B cell (primary cell): ENCODE data around the gene IQGAP1. TPM values are rescaled to one million over a fixed set of nuclear protein-coding genes. Genes with fewer than 3 reads are reported as not detected.

Experiments used
- ATAC-seq: fragments of 200-7000 bp; cut with Tn5 transposase; one replicate; pipeline ENCODE4 v1.10.0; 2021; ENCODE audit warnings: low read depth, mild to moderate bottlenecking, moderate number of reproducible peaks, moderate library complexity
- CTCF ChIA-PET: fragments of 350-600 bp; sonication (Branson Sonifier 250); formaldehyde crosslinking; loops from one replicate; lab custom pipeline; 2021; ENCODE audit warnings: antibody characterized with exemption, inconsistent platforms; lab: Charles Lee
- POLR2A ChIA-PET: fragments of 350-600 bp; sonication (Branson Sonifier 250); formaldehyde crosslinking; loops from one replicate; lab custom pipeline; 2021; ENCODE audit warnings: antibody characterized with exemption; lab: Charles Lee
- DNase-seq: peaks from one replicate; pipeline ENCODE4 v3.0.0; 2013
- H2AFZ ChIP-seq: 2 replicates; pipeline ENCODE4 v1.6.1; 2012; ENCODE audit warnings: mild to moderate bottlenecking, low read depth, low read length; ENCODE audit not compliant: insufficient read depth, poor library complexity, severe bottlenecking
- H3K27ac ChIP-seq, 2 donors: 1 replicate in 1 of 2; 2 replicates in 1 of 2; pipeline ENCODE4 v1.5.1; 2012 to 2013; ENCODE audit warnings: low read length in 2 of 2, mild to moderate bottlenecking in 2 of 2, moderate library complexity in 1 of 2
- H3K27me3 ChIP-seq, 4 experiments: fragments of 200-600 bp in 1 of 4; sonication (generic) in 1 of 4; replicated peaks in 1 of 4; 1 replicate in 2 of 4; 2 replicates in 2 of 4; pipeline versions ENCODE4 v1.6.1 to v1.7.0; 2013 to 2016; ENCODE audit warnings: low read length in 3 of 4, mild to moderate bottlenecking in 2 of 4, mixed read lengths in 1 of 4, moderate library complexity in 1 of 4; ENCODE audit not compliant: insufficient read depth in 4 of 4, control insufficient read depth in 3 of 4; ENCODE audit errors: control extremely low read depth in 1 of 4
- H3K36me3 ChIP-seq, 2 experiments: replicated peaks in 1 of 2; 1 replicate in 1 of 2; 2 replicates in 1 of 2; pipeline versions ENCODE4 v1.6.1 to v1.7.1; 2013; ENCODE audit warnings: low read length in 1 of 2; ENCODE audit not compliant: insufficient read depth in 2 of 2, control insufficient read depth in 1 of 2; ENCODE audit errors: control extremely low read depth in 1 of 2, extremely low read depth in 1 of 2
- H3K4me1 ChIP-seq, 2 donors: fragments of 200-600 bp in 1 of 2; sonication (generic) in 1 of 2; 1 replicate in 1 of 2; 2 replicates in 1 of 2; pipeline versions ENCODE4 v1.5.1 to v1.6.1; 2013 to 2017; ENCODE audit warnings: low read length in 2 of 2; ENCODE audit not compliant: control insufficient read depth in 2 of 2, insufficient read depth in 2 of 2
- H3K4me2 ChIP-seq: replicated peaks from 2 replicates; pipeline ENCODE3; 2012; ENCODE audit warnings: mild to moderate bottlenecking, low read depth, low read length; ENCODE audit not compliant: poor library complexity, severe bottlenecking
- H3K4me3 ChIP-seq, 5 experiments: fragments of 200-600 bp in 1 of 5; sonication (generic) in 1 of 5; 1 replicate in 3 of 5; 2 replicates in 2 of 5; pipeline versions ENCODE4 v1.5.1 to v1.7.0; 2011 to 2016; ENCODE audit warnings: low read length in 4 of 5, mild to moderate bottlenecking in 4 of 5, low read depth in 2 of 5, control low read depth in 1 of 5, moderate library complexity in 1 of 5; ENCODE audit not compliant: insufficient read depth in 1 of 5; ENCODE audit errors: control extremely low read depth in 1 of 5, extremely low read depth in 1 of 5
- H3K79me2 ChIP-seq: fragments of 200-600 bp; sonication (generic); one replicate; pipeline ENCODE4 v1.6.0; 2016; ENCODE audit warnings: low read length; ENCODE audit not compliant: control insufficient read depth, insufficient read depth
- H3K9ac ChIP-seq: fragments of 200-600 bp; sonication (generic); 2 replicates; pipeline ENCODE4 v1.6.1; 2017; ENCODE audit warnings: mild to moderate bottlenecking, low read length, moderate library complexity
- H3K9me3 ChIP-seq, 3 donors: one replicate each; pipeline versions ENCODE4 v1.6.1 to v1.7.1; 2013; ENCODE audit warnings: low read length in 2 of 3; ENCODE audit not compliant: control insufficient read depth in 2 of 3, insufficient read depth in 1 of 3; ENCODE audit errors: control extremely low read depth in 1 of 3
- H4K20me1 ChIP-seq: 2 replicates; pipeline ENCODE4 v1.6.0; 2012; ENCODE audit warnings: mild to moderate bottlenecking, low read length; ENCODE audit not compliant: insufficient read depth, control insufficient read depth, poor library complexity, severe bottlenecking
- H3K27ac Mint-ChIP-seq: one replicate; pipeline ENCODE4 v1.8.0; 2021; ENCODE audit warnings: mixed read lengths
- H3K27me3 Mint-ChIP-seq: one replicate; pipeline ENCODE4 v1.8.0; 2021; ENCODE audit warnings: mixed read lengths
- H3K4me1 Mint-ChIP-seq: one replicate; pipeline ENCODE4 v1.8.0; 2021; ENCODE audit warnings: mixed read lengths
- H3K4me3 Mint-ChIP-seq: one replicate; pipeline ENCODE4 v1.8.0; 2021; ENCODE audit warnings: mixed read lengths
- H3K9me3 Mint-ChIP-seq: one replicate; pipeline ENCODE4 v1.8.0; 2022; ENCODE audit warnings: mixed read lengths; ENCODE audit not compliant: insufficient read depth
- CTCF ChIP-seq: fragments of 200-600 bp; IDR thresholded peaks from one replicate; pipeline ENCODE4 v1.8.0; 2022; ENCODE audit warnings: antibody characterized with exemption, mild to moderate bottlenecking
- EZH2 ChIP-seq: IDR thresholded peaks from 2 replicates; pipeline ENCODE4 v1.6.1; 2012; ENCODE audit warnings: borderline replicate concordance, low read depth, mild to moderate bottlenecking, moderate library complexity, low read length; ENCODE audit not compliant: insufficient read depth, poor library complexity, severe bottlenecking
- WGBS: methylation state at CpG from one replicate; pipeline ENCODE4 v1.1.5; 2013; ENCODE audit warnings: missing lambda C conversion rate; ENCODE audit not compliant: insufficient coverage; 5-methylcytosine and 5-hydroxymethylcytosine counted together
- intact Hi-C: fragments of 100-400 bp; cut with micrococcal nuclease; formaldehyde crosslinking; loops from one replicate; pipeline ENCODE4 v1.10.0; 2022
- polyA plus RNA-seq: library from polyadenylated mRNA; depleted of rRNA; stranded (reverse); fragments of >200 nt; gene quantifications from 2 replicates; pipeline ENCODE4 v1.2.3, GENCODE V29; 2012
- total RNA-seq, 2 donors: library from RNA; stranded (reverse); fragments of 120-200 nt in 1 of 2; gene quantifications; 1 replicate in 1 of 2; 2 replicates in 1 of 2; pipeline versions ENCODE4 v1.2.3 to v1.2.4, GENCODE V29; 2013 to 2022

The IQGAP1 gene
- total and polyA plus RNA-seq, 2 donors (not counting 1 experiment from before 2014, with no cell fraction given) = 49.7 to 216 TPM

GRCh38 chr15:90402223-90402622 is 14.2 kb downstream of the IQGAP1 start:
- Histone ChIP-seq H2AFZ (no peak overlapping the region), H3K27me3 (no peaks in the 10 kb centered on the region), H3K27ac (peak overlapping the region; percentile 29 to 95), H3K9me3 (no peaks in the 10 kb centered on the region), H3K36me3 (peaks cover 0 to 2% of the 10 kb centered on the region in 2 experiments), H3K4me1 (peaks cover 23 to 26% of the 10 kb centered on the region in 2 donors), H3K79me2 (peaks cover 100% of the 10 kb centered on the region), H3K4me2 (peak overlapping the region; percentile 62), H3K4me3 (no peak overlapping the region), H4K20me1 (peaks cover 25% of the 10 kb centered on the region), H3K9ac (no peak overlapping the region)
- H3K27me3 Mint-ChIP-seq = no peaks in the 10 kb centered on the region
- peaks cover 58% of the 10 kb centered on the region for H3K4me1 Mint-ChIP-seq
- no peak for TF ChIP-seq CTCF
- no peak for TF ChIP-seq EZH2
- POLR2A ChIA-PET = interaction anchor here (1.1 kb wide), 1 partner anchor 14 kb away, joined by 3 read pairs; the partner anchor contains the start of gene IQGAP1
- ATAC-seq (no peak), DNase-seq (no peak)
- peak overlapping the region; percentile 96 for H3K27ac Mint-ChIP-seq
- CTCF ChIA-PET = interaction anchor here (1.3 to 2.1 kb wide), 2 partner anchors 12 to 40 kb away, joined by 3 to 8 read pairs; no protein-coding TSS in a partner anchor
- H3K4me3 Mint-ChIP-seq = peak overlapping the region; percentile 12
- intact Hi-C loops = loop anchor here (5.0 kb wide), 1 partner anchor 170 kb away; the partner anchor contains the start of genes CIB1 and GDPGP1
- no peaks in the 10 kb centered on the region for H3K9me3 Mint-ChIP-seq

GRCh38 chr15:90402767-90403166 is 14.7 kb downstream of the IQGAP1 start:
- TF ChIP-seq EZH2 = no peak
- no peak for TF ChIP-seq CTCF
- WGBS = no CpG with 5 or more reads among the region's 3 CpGs
- POLR2A ChIA-PET = interaction anchor here (1.1 kb wide), 1 partner anchor 15 kb away, joined by 3 read pairs; the partner anchor contains the start of gene IQGAP1
- Histone ChIP-seq H3K36me3 (peaks cover 0 to 2% of the 10 kb centered on the region in 2 experiments), H3K27me3 (no peaks in the 10 kb centered on the region), H2AFZ (no peak overlapping the region), H3K4me3 (no peak overlapping the region), H3K9ac (no peak overlapping the region), H3K27ac (peak overlapping the region in 1 of 2 donors; percentile 95), H3K4me1 (peaks cover 23 to 28% of the 10 kb centered on the region in 2 donors), H3K9me3 (no peaks in the 10 kb centered on the region), H3K4me2 (no peak overlapping the region), H4K20me1 (peaks cover 30% of the 10 kb centered on the region), H3K79me2 (peaks cover 100% of the 10 kb centered on the region)
- H3K4me3 Mint-ChIP-seq = no peak overlapping the region
- CTCF ChIA-PET = interaction anchor here (1.3 to 2.1 kb wide), 2 partner anchors 11 to 41 kb away, joined by 3 to 8 read pairs; no protein-coding TSS in a partner anchor
- ATAC-seq (no peak), DNase-seq (no peak)
- intact Hi-C loops = loop anchor here (5.0 kb wide), 1 partner anchor 170 kb away; the partner anchor contains the start of genes CIB1 and GDPGP1
- H3K4me1 Mint-ChIP-seq = peaks cover 59% of the 10 kb centered on the region
- H3K27me3 Mint-ChIP-seq = no peaks in the 10 kb centered on the region
- no peaks in the 10 kb centered on the region for H3K9me3 Mint-ChIP-seq
- H3K27ac Mint-ChIP-seq = no peak overlapping the region
